HG02943 (cell line): ENCODE results near the gene CHST11.

Source experiments
- ATAC-seq: cut with Tn5 transposase; IDR thresholded peaks from one replicate; pipeline ENCODE4 v1.9.1; 2021; ENCODE audit warnings: mild to moderate bottlenecking, low read depth, moderate library complexity; ENCODE audit not compliant: unreplicated experiment

The CHST11 gene

DNA sequence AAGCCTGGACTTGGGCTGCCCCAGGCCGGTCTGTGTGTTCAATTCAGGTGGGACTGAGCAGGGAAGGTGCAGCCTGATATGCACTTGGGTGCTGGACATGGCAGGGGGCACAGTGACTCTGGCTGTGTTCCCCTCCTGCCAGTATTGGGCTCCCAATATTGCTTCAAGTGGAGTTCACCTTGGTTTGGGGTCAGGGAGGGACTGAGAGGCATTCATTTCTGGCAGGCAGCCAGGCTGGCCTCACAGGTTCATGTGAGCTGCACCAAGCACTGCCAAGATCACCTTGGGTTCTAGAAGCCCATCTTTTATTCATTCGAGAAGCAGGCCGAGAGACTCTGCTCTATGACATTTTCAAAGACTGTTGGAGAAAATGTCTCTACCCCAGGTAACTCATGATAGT is 245.0 kb downstream of the CHST11 start:
- no peak for ATAC-seq

DNA sequence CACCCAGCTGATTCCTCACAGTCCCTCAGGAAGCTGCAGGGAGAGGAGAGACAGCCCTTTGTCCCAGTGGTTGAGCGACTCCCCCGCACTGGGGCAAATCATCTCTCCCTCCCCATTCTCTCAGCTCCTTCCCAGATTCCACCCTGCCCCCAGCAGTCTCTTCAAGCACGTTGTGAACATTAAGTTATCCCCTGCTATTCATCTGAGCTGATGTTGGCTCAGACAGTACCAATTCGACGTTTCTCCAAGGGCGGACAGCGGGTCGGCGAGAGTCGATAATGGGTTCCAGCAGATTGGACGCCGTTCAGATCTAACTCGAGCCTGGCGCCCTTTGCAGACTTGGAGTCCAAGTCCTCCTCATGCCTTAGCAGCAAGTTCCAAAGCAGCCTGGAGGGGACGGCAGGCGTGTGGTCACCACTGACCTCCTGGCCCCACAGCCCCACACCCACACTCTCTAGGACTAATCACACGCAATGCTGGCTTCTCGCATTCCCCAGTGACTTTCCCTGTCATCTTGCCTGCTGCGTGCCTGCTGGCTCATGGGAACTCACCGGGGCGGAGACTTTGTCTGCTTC is 245.9 kb downstream of the CHST11 start:
- no peak for ATAC-seq

DNA sequence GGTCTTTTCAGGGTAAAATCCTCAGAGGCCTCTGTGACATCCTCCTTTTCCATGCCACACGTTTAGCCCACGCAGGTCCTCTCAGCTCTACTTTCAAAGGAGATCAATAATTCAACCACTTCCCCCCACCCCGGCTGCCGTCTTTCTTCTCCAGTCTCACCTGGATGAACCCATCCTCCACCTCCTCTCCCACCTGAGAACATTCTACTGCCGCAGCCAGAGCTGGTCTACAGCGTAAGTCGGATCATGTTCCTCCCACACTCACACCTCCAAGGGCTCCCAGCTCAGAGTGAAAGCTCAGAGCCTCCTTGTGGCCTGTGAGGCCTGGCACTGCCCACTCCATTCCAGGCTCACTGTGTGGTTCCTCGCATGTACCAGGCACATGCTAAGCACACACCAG is 246.6 kb downstream of the CHST11 start:
- ATAC-seq: no peak

DNA sequence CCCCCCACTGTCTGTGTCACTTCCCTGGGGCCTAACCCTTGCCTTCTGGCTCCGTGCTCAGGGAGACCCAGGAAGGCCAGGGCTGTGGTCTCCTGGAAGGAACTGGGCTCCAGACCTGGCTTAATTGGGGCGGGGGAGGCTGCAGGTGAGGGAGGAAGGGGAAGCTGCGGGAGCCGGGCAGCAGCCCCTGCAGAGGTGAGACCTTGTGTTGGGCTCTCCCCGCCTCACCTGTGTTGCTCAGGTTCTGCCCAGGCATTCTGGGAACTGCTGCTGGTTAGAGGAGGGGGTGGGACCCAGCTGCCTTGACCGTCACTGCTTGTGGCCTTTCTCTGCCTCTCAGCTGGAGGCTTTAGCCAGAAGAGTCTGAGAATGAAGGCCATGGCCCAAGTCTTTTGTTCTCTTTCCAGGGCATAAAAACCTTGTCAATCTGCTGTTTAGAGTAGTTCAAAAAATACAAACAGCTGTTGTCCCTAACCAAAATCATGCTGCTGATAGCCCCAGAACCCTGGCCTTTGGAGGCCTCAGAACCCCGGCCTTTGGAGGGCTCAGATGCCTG is 247.6 kb downstream of the CHST11 start:
- ATAC-seq: no peak

DNA sequence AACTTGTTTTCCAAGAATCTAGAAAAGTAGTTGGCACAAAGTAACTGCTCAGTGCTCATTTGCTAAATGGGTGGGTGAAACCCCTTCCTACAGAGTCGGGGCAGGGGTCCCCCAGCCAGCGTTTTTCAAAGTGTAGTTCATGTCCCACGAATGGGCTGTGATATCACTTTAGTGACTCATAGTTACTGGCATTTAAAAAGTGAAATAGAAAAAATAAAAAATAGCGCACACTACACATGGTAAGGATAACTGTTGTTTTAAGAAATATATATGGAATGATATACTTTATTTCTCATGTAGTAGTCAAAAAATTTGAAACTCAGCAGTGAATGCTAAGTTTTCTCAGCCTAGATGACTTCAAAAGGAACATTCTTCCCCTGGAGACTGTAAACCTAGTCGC is 250.4 kb downstream of the CHST11 start:
- ATAC-seq: no peak

DNA sequence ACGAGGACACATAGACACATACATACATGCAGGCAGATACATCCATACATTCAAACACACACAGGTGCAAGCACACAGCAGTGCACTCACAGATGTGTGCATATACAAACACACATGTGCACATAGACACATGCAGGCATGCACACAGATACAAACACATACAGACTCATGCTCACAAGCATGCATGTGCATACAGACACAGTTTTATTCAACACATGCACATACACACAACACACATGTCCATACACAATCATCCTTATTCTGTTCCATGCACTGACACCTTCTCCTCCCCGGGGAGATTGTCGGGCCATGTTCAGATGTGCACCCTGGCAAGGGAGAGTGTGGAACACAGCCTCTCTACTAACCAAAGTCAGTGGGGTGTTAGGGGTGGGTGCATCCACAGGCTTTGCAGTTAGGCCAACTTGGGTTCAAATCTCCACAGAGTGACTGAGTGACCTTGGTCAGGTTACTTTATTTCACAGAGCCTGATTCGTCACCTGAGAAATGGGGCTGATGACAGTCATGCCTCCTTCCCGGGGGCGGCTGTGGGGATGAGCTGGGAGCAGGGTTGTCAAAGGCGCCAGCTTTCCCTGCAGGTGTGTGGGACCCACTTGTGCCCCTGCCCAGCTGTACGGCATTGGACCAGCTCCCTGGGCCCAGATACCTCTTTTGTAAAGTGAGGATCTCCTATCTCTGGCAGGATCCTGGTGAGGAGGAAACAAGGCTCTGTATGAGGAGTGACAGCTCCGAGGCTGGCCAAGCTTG is 251.2 kb downstream of the CHST11 start:
- ATAC-seq: no peak

DNA sequence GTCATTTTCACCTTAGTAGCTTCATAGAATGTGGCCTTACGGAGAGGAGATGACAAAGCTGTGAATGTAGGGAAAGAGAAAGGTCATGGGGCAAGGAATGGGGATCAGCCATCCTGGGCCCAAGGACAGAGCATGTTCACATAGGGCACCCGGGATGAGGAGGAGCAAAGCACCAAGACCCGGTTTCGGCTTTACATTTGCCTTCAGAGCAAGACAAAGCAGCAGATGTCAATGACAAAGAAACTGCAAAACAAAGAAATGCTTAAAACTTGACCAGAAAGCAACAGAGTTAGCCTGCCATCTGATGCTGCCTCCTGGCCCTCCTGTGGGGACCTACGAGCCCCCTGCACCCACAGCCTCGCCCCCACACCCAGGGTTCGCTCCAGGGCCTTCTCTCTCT is 252.1 kb downstream of the CHST11 start:
- no peak for ATAC-seq

DNA sequence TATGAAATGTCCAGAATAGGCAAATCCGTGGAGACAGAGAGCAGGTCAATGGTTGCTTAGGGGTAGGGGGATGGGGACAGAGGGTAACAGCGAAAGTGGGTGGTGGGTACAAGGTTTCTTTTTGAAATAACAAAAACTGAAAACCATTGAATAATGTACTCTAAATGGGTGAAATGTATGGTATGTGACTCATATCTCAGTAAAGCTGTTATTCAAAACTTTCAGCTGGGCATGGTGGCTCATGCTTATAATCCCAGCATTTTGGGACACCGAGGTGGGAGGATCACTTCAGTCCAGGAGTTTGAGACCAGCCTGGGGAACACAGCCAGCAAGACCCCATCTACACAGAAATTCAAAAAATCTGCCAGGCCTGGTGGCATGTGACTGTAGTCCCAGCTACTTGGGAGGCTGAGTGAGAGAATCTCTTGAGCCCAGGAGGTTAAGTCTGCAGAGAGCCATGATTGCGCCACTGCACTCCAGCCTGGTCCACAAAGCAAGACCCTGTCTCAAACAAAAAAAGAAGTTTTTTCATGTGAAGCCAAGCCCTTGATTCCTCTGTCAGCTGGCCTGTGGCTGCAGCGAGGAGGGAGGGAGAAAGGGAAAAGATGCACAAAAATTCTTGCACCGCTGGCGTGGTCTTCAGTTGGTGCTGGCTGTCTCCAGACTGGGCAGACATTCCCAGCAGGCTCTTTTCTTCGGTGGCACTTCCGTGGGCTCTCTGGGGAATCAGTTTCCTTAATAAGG is 253.1 kb downstream of the CHST11 start:
- no peak for ATAC-seq

DNA sequence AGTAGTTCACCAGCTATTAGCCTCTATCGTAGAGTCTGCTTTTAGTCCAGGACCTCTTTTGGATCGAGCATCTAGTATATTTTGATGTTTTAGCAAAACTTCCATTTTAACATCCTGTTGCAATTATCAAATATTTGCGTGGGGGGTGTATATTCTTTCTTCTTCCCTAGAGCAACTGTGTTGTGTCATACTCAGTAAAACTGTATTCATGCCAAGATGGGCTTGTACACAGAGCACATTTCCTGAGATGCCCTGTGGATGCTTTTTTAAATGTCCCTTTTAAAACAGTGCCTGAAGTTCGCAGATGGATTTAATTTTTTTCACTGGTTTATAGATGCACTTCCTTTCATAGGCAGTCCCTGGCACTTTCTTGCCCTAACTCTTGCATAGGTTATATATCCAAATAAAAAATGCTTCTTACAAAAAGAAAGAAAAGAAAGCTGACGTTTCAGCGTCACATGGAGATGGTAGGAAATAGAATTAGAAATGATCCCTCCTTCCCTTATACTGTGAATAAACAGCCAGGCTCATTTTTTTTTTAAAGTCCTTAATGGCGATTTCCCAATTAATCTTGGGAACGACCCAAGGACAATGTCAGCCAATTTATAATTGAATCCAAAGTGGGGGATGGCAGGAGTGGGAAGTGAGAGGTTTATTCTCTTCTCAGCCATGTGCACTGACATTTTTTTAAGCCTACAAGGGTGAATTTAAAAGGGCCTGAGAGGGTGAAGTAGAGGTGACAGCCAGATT is 254.4 kb downstream of the CHST11 start:
- no peak for ATAC-seq

DNA sequence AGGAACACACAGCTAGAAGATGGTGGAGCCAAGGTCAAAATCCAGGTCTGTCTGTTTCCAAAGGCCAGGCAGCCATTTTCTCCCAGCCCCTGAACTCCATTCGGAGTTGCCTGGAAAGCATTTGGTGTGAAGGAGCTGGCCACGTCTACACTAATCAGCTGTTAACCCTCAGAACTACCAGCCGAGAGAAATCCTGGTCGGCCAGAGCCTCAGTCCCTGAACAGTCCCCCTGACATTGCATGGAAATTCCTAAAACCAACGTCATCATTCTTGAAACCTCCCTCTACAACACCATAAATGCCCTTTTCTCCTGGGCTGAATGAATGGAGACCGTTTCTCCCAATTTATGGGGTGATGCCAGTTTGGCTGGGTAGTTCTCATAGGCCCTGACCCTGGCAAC is 255.7 kb downstream of the CHST11 start:
- ATAC-seq: no peak

DNA sequence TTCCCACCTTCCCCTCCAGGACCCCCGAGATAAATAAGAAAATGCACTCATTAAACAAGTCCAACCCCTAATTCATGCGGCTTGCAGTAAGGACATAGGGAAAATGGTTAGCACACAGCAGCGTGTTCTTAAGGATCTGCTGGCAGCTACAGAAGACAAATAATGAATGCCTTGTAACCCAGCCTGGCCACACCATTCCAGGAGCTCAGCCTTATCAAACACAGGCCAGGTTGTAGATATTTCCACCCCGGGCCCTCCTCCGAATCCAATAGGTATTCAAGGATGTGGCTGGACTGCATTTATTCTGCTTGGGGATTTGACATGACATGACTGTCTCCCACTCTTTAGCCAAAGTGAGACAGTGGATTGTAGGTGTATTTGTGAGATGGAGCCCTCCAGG is 256.2 kb downstream of the CHST11 start:
- ATAC-seq: no peak

DNA sequence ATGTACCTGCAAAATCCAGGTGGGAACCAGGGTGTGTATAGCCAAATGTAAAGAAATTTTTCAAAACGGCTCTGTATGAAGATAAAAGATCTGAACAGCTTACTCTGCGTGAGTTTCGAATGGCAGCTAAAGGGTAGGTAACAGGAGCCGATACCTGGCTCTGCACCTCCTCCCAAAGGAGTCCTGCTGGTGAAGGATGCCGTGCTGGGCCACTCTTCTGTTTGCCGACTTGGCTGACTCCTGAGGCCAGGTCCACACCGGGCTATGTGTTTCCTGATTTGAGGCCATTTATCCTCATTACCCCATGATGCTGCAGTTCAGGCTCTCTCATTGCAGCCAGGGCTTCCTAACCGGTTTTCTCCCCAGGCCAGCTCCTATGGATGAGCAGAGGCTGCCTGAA is 256.7 kb downstream of the CHST11 start:
- ATAC-seq: no peak

DNA sequence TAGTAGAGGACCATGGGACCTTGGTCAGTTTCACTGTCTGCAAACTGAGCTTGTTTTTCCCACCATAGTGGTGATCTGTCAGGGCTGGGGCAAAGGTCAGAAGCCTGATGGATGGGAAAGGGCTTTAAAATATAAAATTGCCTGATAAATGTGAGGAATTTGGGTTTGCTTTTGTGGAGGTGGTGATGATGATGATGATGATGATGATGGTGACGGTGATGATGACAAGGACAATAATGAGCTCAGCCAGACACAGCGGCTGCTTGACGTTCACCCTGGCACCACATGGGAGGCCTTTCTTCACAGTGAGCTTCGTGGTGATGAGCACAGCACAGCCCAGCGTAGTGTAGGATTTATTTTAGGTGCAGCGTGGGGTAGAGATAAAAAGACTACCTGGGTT is 257.6 kb downstream of the CHST11 start:
- no peak for ATAC-seq

DNA sequence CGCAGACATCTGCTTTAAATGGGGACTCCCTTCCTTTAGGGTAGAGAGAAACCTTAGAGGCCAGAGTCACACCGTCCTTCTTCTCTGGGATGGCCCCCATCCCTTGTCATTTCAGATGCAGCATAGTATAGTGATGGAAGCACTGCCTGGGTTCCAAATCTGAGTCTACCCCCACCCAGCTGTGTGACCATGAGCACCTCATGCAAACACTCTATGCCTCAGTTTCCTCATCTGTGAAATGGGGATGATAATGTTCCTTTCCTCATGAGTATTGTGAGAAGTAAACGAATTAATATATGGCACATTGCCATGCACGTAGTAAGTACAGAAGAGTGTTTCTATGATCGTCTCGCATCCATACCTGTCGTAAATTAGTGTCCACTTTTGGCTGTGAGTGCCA is 259.4 kb downstream of the CHST11 start:
- no peak for ATAC-seq

DNA sequence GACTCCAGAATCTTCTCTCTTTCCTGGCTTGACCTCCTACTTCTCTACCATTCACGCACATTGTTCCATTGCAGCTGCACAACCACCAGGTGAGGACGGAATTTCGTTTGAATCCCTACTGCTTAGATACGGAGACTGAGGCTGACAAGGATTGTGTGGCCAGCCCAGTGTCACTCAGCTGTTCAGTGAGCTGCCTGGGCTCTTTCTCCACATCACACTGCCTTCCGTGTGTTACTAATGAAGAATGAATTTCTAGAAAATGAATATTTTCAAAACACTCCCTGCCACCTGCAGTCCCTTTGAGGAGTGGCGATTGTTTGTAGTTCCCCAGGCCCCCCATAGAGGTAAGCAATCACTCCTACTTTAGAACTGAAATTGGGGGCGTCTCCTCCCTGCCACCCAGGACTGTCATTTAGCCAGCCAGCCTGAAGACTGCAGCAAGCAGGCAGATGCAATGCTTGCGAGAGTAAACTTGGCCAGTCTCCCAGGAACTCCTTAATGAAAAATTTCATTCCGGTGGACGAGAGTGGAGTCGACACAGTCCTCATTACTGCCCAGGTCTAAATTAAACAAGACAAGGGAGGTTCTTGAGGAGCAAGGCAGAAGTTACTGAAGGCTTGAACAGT is 261.7 kb downstream of the CHST11 start:
- ATAC-seq: no peak

DNA sequence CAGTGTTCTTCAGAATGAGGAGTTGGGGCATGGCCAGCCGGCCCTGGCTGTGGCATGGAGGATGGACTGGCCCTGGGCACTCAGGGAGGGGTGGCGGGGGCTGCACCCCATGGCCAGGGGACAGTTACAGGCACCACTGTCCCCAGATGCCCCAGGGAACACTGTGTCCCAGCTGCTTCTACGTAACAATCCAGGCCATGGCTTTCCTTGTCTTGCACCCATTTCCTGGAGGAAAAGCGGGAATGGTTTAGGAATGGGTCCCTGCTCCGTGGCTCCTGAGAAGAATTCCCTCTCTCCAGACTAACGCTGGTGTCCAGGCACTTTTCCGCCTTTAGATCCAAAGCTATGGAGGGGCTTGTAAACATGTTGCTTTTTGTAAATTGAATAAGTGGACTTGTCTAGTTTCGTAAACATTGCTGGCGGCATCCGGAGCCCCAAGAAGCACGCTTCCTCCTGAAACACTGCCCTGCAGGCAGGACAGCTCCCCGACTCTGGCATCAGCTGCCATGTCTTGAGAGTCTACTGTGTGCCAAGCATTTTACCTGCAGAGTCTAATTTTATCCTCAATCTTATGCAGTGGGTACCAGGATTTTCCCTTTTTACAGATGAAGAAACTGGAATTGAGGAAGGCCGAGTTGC is 263.1 kb downstream of the CHST11 start:
- ATAC-seq: no peak

DNA sequence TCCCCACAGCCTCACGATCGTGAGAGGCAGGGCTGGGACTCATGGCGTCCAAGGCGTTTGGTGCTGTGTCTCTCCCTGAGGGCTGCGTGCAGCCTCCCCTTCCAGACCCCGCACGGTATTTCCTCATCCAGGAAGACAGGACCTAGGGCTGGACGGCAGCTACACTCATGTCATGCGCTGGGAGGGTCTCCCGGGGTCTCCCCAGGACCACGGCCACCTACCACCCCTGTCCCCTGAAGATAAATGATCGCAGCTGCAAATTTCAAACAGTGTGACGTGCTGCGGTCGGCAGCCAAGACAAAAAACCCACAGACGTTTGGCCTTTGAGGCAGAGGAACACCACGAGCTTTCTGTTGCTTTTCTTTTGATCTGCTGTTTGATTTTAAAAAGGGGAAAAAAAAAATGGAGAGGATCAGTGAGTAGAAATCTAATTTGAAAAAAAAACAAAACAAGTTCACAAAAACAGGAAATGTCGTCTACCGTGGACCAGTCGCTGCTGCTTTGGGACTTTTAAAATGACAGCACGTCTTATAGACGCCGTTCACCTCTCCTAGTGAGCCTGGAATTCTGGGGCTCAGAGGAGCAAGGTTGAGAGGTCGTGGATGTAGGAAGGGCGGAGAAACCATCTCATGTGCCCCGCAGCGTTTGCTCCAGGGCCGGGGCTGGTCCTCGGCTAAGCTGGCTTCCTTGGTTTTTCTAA is 263.7 kb downstream of the CHST11 start:
- ATAC-seq: no peak

DNA sequence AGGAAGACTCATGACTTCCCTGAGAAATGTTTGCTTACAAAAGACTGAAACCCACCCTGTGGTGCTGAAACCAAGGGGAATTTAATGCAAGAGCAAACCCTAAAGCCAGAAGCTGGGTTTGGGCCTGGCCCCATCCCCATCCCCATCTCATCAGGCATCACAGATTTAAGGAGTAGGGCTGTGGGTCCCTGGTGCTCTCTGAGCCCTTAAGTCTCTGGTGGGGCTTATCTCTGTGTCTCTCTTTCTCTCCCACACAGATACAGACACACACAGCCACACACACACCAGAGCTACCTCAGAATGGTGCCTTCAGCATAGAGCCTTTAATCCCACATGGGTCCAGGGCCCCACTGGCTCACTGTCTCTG is 264.3 kb downstream of the CHST11 start:
- no peak for ATAC-seq

DNA sequence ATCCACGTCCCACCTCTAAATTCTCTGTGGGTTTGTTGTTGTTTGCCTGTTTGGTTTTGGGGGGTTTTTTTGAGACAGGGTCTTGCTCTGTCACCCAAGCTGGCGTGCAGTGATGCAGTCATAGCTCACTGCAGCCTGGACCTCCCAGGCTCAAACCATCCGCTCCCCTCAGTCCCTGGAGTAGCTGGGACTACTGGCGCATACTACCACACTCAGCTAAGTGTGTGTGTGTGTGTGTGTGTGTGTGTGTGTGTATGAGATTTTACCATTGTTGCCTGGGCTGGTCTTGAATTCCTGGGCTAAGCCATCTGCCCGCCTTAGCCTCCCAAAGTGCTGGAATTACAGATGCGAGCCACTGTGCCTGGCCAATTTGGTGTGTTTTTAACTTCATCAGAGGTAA is 265.2 kb downstream of the CHST11 start:
- no peak for ATAC-seq
